Astrocyte of the spinal cord (primary cell): ENCODE results near the gene SRRM5.

Source experiments
- DNase-seq: peaks from one replicate; pipeline ENCODE4 v3.0.0; 2011; ENCODE audit warnings: low read depth, low spot score
- H3K4me3 ChIP-seq: 2 replicates; pipeline ENCODE4 v1.5.1; 2011; ENCODE audit warnings: low read depth, mild to moderate bottlenecking, low read length, moderate library complexity
- CTCF ChIP-seq: IDR thresholded peaks from 2 replicates; pipeline ENCODE4 v1.5.1; 2012; ENCODE audit warnings: low read depth, mild to moderate bottlenecking, low read length, inconsistent platforms
- in situ Hi-C: cut with HindIII; loops from 2 replicates; pipeline ENCODE4 v1.10.0; 2017; ENCODE audit warnings: low sequenced_read_pairs

Gene SRRM5

GRCh38 chr19:43622956-43623355, 11.1 kb downstream of the SRRM5 start:
- DNase-seq: no peak
- no peak overlapping the region for H3K4me3 ChIP-seq
- no peak for TF ChIP-seq CTCF
- in situ Hi-C loops: no loop called here

GRCh38 chr19:43623889-43624670, 12.2 kb downstream of the SRRM5 start:
- H3K4me3 ChIP-seq: no peak overlapping the region
- TF ChIP-seq CTCF: no peak
- in situ Hi-C loops: no loop called here
- no peak for DNase-seq

GRCh38 chr19:43624933-43625332, 13.0 kb downstream of the SRRM5 start:
- DNase-seq: no peak
- no peak overlapping the region for H3K4me3 ChIP-seq
- in situ Hi-C loops: no loop called here
- TF ChIP-seq CTCF: no peak

GRCh38 chr19:43625918-43626579, 14.2 kb downstream of the SRRM5 start:
- in situ Hi-C loops: no loop called here
- H3K4me3 ChIP-seq: no peak overlapping the region
- no peak for TF ChIP-seq CTCF
- DNase-seq: no peak

- in situ Hi-C loops: no loop called here
- no peak overlapping the region for H3K4me3 ChIP-seq
- no peak for DNase-seq
- no peak for TF ChIP-seq CTCF
Measured at GRCh38 chr19:43626838-43627237, 14.9 kb downstream of the SRRM5 start.

- no peak overlapping the region for H3K4me3 ChIP-seq
- no peak for DNase-seq
- TF ChIP-seq CTCF: no peak
- in situ Hi-C loops: no loop called here
Measured at GRCh38 chr19:43628646-43629326, 16.9 kb downstream of the SRRM5 start.
